ENCODE measurements around the gene MAMDC4.

Gene MAMDC4

DNA sequence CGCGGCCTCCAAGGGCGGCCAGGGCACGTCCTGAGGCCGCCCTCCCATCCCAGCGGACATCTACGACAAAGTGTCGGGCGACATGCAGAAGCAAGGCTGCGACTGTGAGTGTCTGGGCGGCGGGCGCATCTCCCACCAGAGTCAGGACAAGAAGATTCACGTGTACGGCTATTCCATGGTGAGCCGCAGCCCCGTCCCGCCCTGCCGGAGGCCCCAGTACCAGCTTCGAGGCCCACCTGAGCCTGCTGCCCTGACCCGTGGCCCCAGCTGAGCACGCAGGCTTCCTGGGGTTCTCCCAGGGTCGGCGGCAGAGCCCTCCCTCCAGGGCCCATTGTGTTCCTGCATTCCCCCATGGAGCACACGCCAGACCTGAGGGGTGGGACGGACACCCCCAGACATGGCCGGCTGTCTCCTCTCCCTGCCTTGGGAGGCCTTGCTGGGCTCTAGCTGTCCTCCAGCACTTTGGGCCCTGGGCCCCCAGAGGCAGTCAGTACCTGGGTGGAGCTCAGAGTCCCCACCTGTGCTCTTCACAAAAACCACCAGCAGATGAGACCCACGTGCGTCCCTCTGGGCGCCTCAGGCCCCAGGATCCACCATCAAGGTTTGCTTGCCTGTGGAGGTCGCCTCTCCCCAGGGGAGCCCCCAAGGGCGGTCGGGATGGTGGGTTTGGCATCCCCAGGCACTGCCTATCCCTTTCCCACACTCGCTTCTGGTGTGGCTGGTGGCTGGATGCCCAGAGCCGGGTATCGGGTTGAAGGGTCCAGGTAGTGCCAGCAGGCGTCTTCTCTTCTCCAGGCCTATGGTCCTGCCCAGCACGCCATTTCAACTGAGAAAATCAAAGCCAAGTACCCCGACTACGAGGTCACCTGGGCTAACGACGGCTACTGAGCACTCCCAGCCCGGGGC lies 1.9 kb upstream of the MAMDC4 start:
- no peak for DNase-seq (ENCODE audit: low spot score)

GRCh38 chr9:136850866-136851775 lies 1.0 kb upstream of the MAMDC4 start:
- no peak for DNase-seq (ENCODE audit: low spot score)

DNA sequence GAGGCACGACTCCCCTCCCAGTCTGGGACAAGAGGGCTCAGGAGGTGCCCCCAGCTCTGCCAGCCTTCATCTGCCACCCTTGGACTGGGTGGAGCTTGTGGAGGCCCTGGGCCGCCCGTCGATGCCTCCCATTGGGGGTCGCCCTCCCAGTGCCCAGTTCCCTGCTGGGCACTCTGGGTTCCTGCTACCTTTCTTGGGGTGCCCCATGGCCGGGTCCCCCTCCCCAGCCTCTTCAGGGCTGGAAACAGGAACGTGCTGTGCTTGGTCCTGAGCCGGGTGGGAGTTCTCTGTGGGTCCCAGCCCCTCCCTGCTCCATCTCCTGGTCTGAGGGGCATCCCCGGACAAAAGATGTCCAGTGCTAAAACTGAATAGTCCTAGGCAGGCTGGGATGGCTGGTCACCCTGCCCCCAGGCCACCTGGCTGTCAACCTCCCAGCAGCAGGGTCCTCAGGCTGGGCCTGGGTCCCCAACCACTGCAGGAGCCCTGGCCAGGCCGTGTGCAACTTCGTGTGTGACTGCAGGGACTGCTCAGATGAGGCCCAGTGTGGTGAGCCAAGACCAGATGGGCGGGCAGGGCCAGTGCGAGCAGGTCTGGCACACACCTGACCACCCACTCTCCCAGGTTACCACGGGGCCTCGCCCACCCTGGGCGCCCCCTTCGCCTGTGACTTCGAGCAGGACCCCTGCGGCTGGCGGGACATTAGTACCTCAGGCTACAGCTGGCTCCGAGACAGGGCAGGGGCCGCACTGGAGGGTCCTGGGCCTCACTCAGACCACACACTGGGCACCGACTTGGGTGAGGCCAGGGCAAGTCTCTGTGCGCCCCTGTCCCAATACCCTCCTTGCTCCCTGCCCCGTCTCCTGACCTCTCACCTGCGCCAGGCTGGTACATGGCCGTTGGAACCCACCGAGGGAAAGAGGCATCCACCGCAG lies 784 bp downstream of the MAMDC4 start:
- DNase-seq (ENCODE audit: low spot score), result no peak

DNA sequence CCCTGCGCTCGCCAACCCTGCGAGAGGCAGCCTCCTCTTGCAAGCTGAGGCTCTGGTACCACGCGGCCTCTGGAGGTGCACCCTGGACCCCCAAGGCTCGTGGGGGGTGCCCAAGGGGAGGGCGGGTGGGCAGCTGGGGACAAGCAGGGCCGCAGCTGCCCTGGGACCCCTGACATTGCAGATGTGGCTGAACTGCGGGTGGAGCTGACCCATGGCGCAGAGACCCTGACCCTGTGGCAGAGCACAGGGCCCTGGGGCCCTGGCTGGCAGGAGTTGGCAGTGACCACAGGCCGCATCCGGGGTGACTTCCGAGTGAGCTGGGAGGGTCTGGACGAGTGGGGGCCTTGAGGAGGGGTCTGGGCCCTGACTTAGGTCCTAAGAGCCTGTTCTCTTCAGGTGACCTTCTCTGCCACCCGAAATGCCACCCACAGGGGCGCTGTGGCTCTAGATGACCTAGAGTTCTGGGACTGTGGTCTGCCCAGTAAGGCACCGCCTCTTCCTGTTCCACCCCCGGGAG lies 1.5 kb downstream of the MAMDC4 start:
- no peak for DNase-seq (ENCODE audit: low spot score)

DNA sequence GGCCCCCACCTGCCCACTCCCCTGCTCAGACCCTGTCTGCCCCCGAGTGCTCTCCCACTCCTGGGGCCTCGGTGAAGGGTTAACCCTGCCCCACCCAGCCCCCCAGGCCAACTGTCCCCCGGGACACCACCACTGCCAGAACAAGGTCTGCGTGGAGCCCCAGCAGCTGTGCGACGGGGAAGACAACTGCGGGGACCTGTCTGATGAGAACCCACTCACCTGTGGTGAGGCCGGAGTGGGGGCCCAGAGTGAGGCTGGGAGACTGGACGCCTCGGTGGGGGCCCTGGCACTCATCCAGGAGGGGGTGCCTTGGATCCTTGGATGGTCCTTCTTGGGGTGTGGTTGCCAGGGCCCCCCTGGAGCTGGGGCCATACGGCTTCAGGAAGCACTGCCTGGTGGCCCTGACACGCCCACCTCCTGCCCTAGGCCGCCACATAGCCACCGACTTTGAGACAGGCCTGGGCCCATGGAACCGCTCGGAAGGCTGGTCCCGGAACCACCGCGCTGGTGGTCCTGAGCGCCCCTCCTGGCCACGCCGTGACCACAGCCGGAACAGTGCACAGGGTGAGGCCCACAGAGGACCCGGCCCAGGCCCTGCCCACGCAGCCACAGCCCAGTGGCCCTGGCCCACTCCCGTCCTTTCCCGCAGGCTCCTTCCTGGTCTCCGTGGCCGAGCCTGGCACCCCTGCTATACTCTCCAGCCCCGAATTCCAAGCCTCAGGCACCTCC lies 2.1 kb downstream of the MAMDC4 start:
- no peak for DNase-seq (ENCODE audit: low spot score)

- DNase-seq (ENCODE audit: low spot score), result no peak
These were observed 2.8 kb downstream of the MAMDC4 start for GRCh38 chr9:136854842-136855460.

DNA sequence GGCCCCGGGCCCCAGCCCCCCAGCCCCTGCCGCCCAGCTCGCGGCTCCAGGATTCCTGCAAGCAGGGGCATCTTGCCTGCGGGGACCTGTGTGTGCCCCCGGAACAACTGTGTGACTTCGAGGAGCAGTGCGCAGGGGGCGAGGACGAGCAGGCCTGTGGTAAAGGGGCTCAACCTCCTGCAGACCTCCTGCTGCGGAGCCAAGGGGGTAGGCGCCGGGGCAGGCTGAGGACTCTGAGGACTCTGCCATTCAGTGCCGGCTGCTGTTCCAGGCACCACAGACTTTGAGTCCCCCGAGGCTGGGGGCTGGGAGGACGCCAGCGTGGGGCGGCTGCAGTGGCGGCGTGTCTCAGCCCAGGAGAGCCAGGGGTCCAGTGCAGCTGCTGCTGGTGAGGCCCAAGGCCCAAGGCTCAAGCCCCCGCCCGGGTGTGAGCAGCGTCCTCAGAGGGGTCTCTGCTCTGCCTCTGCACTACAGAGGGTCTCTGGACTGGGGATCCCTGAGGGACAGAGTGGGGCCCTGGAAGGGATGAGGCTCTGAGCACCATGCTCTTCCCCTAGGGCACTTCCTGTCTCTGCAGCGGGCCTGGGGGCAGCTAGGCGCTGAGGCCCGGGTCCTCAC lies 3.4 kb downstream of the MAMDC4 start:
- DNase-seq (ENCODE audit: low spot score), result no peak

GRCh38 chr9:136856079-136856476 lies 3.9 kb downstream of the MAMDC4 start:
- no peak for DNase-seq (ENCODE audit: low spot score)

GRCh38 chr9:136856541-136857141 lies 4.5 kb downstream of the MAMDC4 start:
- DNase-seq (ENCODE audit: low spot score), result no peak

DNA sequence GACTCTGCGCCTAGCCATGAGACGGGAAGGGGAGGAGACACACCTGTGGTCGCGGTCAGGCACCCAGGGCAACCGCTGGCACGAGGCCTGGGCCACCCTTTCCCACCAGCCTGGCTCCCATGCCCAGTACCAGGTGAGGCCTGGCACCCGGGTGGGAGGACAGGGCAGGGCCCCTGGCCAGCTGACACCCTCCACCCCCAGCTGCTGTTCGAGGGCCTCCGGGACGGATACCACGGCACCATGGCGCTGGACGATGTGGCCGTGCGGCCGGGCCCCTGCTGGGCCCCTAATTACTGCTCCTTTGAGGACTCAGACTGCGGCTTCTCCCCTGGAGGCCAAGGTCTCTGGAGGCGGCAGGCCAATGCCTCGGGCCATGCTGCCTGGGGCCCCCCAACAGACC lies 5.0 kb downstream of the MAMDC4 start:
- DNase-seq (ENCODE audit: low spot score), result no peak

DNA sequence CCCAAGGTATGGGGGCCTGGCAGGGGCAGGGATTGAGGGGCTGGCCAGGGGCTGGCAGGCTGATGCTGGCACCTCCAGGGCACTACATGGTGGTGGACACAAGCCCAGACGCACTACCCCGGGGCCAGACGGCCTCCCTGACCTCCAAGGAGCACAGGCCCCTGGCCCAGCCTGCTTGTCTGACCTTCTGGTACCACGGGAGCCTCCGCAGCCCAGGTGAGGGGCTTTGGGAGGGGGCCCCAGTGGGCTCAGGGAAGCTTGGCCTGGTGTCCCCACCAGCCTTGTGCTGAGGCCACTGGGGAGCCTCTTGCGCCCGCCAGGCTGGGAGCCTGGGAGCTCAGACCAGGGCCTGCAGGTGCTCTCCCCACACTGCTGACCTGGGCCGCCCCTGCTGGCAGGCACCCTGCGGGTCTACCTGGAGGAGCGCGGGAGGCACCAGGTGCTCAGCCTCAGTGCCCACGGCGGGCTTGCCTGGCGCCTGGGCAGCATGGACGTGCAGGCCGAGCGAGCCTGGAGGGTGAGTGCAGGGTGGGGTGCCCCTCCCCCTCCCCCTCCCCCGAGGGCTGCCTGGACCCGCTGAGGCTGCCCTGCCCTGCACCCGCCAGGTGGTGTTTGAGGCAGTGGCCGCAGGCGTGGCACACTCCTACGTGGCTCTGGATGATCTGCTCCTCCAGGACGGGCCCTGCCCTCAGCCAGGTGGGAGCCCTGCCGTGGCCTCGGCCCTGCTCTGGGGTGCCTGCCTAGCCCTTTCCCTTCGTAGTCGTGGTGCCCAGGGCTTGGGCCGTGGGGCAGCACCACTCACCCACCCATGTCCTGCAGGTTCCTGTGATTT lies 5.7 kb downstream of the MAMDC4 start:
- no peak for DNase-seq (ENCODE audit: low spot score)

DNA sequence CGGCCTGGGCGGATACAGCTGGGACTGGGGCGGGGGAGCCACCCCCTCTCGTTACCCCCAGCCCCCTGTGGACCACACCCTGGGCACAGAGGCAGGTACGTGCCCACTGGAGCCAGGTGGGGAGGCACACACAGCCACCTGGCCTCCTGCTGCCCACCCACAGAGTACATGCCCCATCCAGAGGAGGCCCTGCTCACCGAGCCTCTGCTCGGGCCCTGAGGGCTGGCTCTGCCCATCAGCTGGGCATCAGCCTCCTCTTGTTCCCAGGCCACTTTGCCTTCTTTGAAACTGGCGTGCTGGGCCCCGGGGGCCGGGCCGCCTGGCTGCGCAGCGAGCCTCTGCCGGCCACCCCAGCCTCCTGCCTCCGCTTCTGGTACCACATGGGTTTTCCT lies 6.3 kb downstream of the MAMDC4 start:
- DNase-seq (ENCODE audit: low spot score), result no peak

GRCh38 chr9:136858844-136859757 lies 7.0 kb downstream of the MAMDC4 start:
- DNase-seq (ENCODE audit: low spot score), result peak; percentile 75

- no peak for DNase-seq (ENCODE audit: low spot score)
These were observed 8.4 kb downstream of the MAMDC4 start for GRCh38 chr9:136860529-136860928.

GRCh38 chr9:136860933-136861873 lies 9.1 kb downstream of the MAMDC4 start:
- no peak for DNase-seq (ENCODE audit: low spot score)

GRCh38 chr9:136861874-136862457 lies 9.8 kb downstream of the MAMDC4 start:
- DNase-seq (ENCODE audit: low spot score), result no peak

All from AG08396 (cell line).